ENCODE data around the gene CCL14. TPM values are rescaled to one million over a fixed set of nuclear protein-coding genes. Genes with fewer than 3 reads are reported as not detected.
A peak's percentile ranks its signal among the peaks of the same experiment; 100 is the strongest.

Gene CCL14
- total RNA-seq, 1 experiment from 2014 or later: not detected

DNA sequence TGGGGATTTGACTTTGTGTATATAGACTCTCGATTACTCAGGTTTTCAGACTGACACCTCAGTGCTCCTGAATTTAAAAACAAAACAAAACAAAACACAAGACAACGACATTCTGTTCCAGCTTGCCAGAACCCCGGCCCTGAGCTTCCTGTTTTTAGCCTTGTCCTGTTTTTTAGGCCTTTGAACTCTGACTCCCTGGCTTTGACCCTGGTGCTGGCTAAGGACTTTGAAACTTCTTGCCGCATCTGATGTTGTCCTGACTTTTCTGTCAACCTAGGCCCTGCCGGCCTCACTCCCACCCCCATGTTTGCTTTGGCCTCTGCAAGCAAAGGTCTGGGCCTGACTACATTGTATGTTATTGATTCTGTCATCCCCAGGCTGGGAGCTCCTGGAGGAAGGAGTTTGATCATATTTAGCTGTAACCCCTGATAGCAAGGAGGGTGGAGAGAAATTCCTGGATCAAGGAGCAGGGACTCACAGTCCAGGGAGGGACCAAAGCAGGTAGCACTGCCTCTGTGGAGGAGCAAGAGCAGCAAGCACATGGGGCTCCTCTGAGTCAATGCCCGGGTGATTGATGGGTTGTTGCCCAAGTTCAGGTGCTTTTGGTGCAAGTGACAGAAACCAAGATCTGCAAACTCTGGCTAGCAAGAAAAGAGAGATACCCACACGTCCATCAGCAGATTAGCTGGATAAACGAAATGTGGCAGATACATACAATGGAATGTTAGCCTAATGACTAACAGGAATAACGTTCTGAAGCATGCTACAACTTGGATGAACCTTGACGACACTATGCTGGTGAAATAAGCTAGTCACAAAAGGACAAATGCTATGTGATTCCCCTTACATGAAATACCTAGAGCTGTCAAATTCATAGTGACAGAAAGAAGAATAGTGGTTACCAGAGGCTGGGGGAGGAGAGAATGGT is 12.9 kb downstream of the CCL14 start:
- peaks cover 21% of the 10 kb centered on the region for H3K4me1 Mint-ChIP-seq (ENCODE audit: low read depth, unreplicated experiment)
- intact Hi-C loops (cut with micrococcal nuclease; ENCODE audit: unreplicated experiment): loop anchor here (5.0 kb wide), 1 partner anchor 514 kb away; the partner anchor contains the start of gene ZNHIT3
- H3K36me3 ChIP-seq (ENCODE audit: control insufficient read depth, insufficient read depth, low read length): no peaks in the 10 kb centered on the region
- ChIA-PET POLR2A (interaction anchor here (0.7 kb wide), 1 partner anchor 61 kb away, joined by 3 read pairs; no protein-coding TSS in a partner anchor), CTCF (interaction anchor here (0.7 to 2.0 kb wide), 5 partner anchors 8 to 561 kb away, joined by 5 to 15 read pairs (median 8); partner anchors contain the start of genes MYO19 and PIGW)
- BruUV-seq (replicated peaks): no TSS peak
- no peaks in the 10 kb centered on the region for H3K27me3 ChIP-seq (replicated peaks; ENCODE audit: control insufficient read depth, insufficient read depth, low read length)
- H3K4me3 Mint-ChIP-seq (ENCODE audit: unreplicated experiment): peak overlapping the region; percentile 52
- no peak overlapping the region for H3K4me3 ChIP-seq (ENCODE audit: low read depth, low read length)
- H3K36me3 Mint-ChIP-seq (ENCODE audit: insufficient read depth, unreplicated experiment): no peaks in the 10 kb centered on the region
- H3K4me1 ChIP-seq: peaks cover 55% of the 10 kb centered on the region
- no peaks in the 10 kb centered on the region for H3K9me3 ChIP-seq
- no peaks in the 10 kb centered on the region for H3K27me3 Mint-ChIP-seq (ENCODE audit: insufficient read depth, unreplicated experiment)
- TF ChIP-seq CTCF (IDR thresholded peaks at IDR 0.05; ENCODE audit: insufficient read depth in 1 of 2, low read depth in 1 of 2, low read length in 1 of 2, severe bottlenecking in 1 of 2, unreplicated experiment in 1 of 2): no peak
- peak overlapping the region; percentile 89 for H3K27ac Mint-ChIP-seq (ENCODE audit: unreplicated experiment)
- H3K9me3 Mint-ChIP-seq (ENCODE audit: unreplicated experiment): no peaks in the 10 kb centered on the region
- DNase-seq: peak; percentile 89 to 91

- no peaks in the 10 kb centered on the region for H3K36me3 ChIP-seq (ENCODE audit: control insufficient read depth, insufficient read depth, low read length)
- Mint-ChIP-seq H3K4me3 (ENCODE audit: unreplicated experiment) (peak overlapping the region; percentile 52), H3K27ac (ENCODE audit: unreplicated experiment) (peak overlapping the region; percentile 89), H3K9me3 (ENCODE audit: unreplicated experiment) (no peaks in the 10 kb centered on the region), H3K4me1 (ENCODE audit: low read depth, unreplicated experiment) (peaks cover 21% of the 10 kb centered on the region), H3K36me3 (ENCODE audit: insufficient read depth, unreplicated experiment) (no peaks in the 10 kb centered on the region), H3K27me3 (ENCODE audit: insufficient read depth, unreplicated experiment) (no peaks in the 10 kb centered on the region)
- intact Hi-C loops (cut with micrococcal nuclease; ENCODE audit: unreplicated experiment): loop anchor here (5.0 kb wide), 1 partner anchor 514 kb away; the partner anchor contains the start of gene ZNHIT3
- BruUV-seq (replicated peaks): no TSS peak
- CTCF ChIA-PET: interaction anchor here (0.7 to 2.0 kb wide), 5 partner anchors 9 to 561 kb away, joined by 5 to 15 read pairs (median 8); partner anchors contain the start of genes MYO19 and PIGW
- peak in 1 of 2 experiments; percentile 41 for DNase-seq
- peaks cover 54% of the 10 kb centered on the region for H3K4me1 ChIP-seq
- POLR2A ChIA-PET: no interaction called here
- no peak overlapping the region for H3K4me3 ChIP-seq (ENCODE audit: low read depth, low read length)
- TF ChIP-seq CTCF (IDR thresholded peaks at IDR 0.05; ENCODE audit: insufficient read depth in 1 of 2, low read depth in 1 of 2, low read length in 1 of 2, severe bottlenecking in 1 of 2, unreplicated experiment in 1 of 2): no peak
- no peaks in the 10 kb centered on the region for H3K27me3 ChIP-seq (replicated peaks; ENCODE audit: control insufficient read depth, insufficient read depth, low read length)
- no peaks in the 10 kb centered on the region for H3K9me3 ChIP-seq
Measured at GRCh38 chr17:35972945-35973332, 13.6 kb downstream of the CCL14 start.

- H3K4me3 Mint-ChIP-seq (ENCODE audit: unreplicated experiment): peak overlapping the region; percentile 52
- H3K27ac Mint-ChIP-seq (ENCODE audit: unreplicated experiment): peak overlapping the region; percentile 89
- POLR2A ChIA-PET: no interaction called here
- no peaks in the 10 kb centered on the region for H3K9me3 ChIP-seq
- H3K4me3 ChIP-seq (ENCODE audit: low read depth, low read length): no peak overlapping the region
- H3K4me1 ChIP-seq: peaks cover 54% of the 10 kb centered on the region
- no peaks in the 10 kb centered on the region for H3K36me3 Mint-ChIP-seq (ENCODE audit: insufficient read depth, unreplicated experiment)
- H3K36me3 ChIP-seq (ENCODE audit: control insufficient read depth, insufficient read depth, low read length): no peaks in the 10 kb centered on the region
- CTCF ChIA-PET: interaction anchor here (2.0 kb wide), 3 partner anchors 100 to 562 kb away, joined by 5 to 15 read pairs (median 9); partner anchors contain the start of genes MYO19 and PIGW
- no peaks in the 10 kb centered on the region for H3K9me3 Mint-ChIP-seq (ENCODE audit: unreplicated experiment)
- DNase-seq: no peak
- H3K27me3 Mint-ChIP-seq (ENCODE audit: insufficient read depth, unreplicated experiment): no peaks in the 10 kb centered on the region
- no peaks in the 10 kb centered on the region for H3K27me3 ChIP-seq (replicated peaks; ENCODE audit: control insufficient read depth, insufficient read depth, low read length)
- TF ChIP-seq CTCF (IDR thresholded peaks at IDR 0.05; ENCODE audit: insufficient read depth in 1 of 2, low read depth in 1 of 2, low read length in 1 of 2, severe bottlenecking in 1 of 2, unreplicated experiment in 1 of 2): no peak
- intact Hi-C loops (cut with micrococcal nuclease; ENCODE audit: unreplicated experiment): loop anchor here (5.0 kb wide), 1 partner anchor 515 kb away; the partner anchor contains the start of gene ZNHIT3
- H3K4me1 Mint-ChIP-seq (ENCODE audit: low read depth, unreplicated experiment): peaks cover 21% of the 10 kb centered on the region
- no TSS peak for BruUV-seq (replicated peaks)
Measured at GRCh38 chr17:35972535-35972934, 14.0 kb downstream of the CCL14 start.

All from Caco-2 (cell line).